Right lobe of liver (tissue), 4 donors: ENCODE measurements around the gene CLTB.

Experiments used
- CTCF ChIP-seq, 4 donors: fragments of 200-600 bp in 3 of 4; fragments of 450-650 bp in 1 of 4; IDR thresholded peaks; one replicate each; pipeline versions ENCODE4 v1.5.1 to v1.8.0; 2016 to 2022; ENCODE audit warnings: antibody characterized with exemption in 4 of 4, mild to moderate bottlenecking in 2 of 4
- POLR2A ChIP-seq: fragments of 450-650 bp; IDR thresholded peaks from one replicate; pipeline ENCODE4 v1.6.1; 2017; ENCODE audit warnings: antibody characterized with exemption, mild to moderate bottlenecking
- donor health status: DM: no; HTN: no; CAD: no.
- donor health status: DM: no; HTN: no; CAD: no.
- donor health status: DM: no; HTN: yes; CAD: no.

- TF ChIP-seq CTCF (IDR thresholded peaks at IDR 0.05) (no peak), POLR2A (no peak)
Measured at GRCh38 chr5:176379881-176380280, 36.5 kb downstream of the CLTB start.
